Spleen (tissue), 11 donors: ENCODE data around the gene TOP3A. TPM values are rescaled to one million over a fixed set of nuclear protein-coding genes. Genes with fewer than 3 reads are reported as not detected.
A peak's percentile ranks its signal among the peaks of the same experiment; 100 is the strongest.

ENCODE experiments used
- DNase-seq: peaks from one replicate; pipeline ENCODE4 v3.0.0-alpha.2; 2020
- H3K27ac ChIP-seq, 8 donors: fragments of 200-600 bp; sonication (generic) in 7 of 8; 1 replicate in 4 of 8; 2 replicates in 4 of 8; pipeline versions ENCODE4 v1.5.0 to v1.8.0; 2016 to 2021; ENCODE audit warnings: inconsistent platforms in 4 of 8, mild to moderate bottlenecking in 4 of 8, moderate library complexity in 1 of 8
- H3K27me3 ChIP-seq, 7 donors: fragments of 200-600 bp; sonication (generic) in 6 of 7; replicated peaks in 1 of 7; 1 replicate in 4 of 7; 2 replicates in 3 of 7; pipeline versions ENCODE4 v1.5.0 to v1.8.0; 2016 to 2021; ENCODE audit warnings: inconsistent platforms in 3 of 7, mild to moderate bottlenecking in 1 of 7
- H3K36me3 ChIP-seq, 6 donors: fragments of 200-600 bp; sonication (generic) in 5 of 6; 1 replicate in 4 of 6; 2 replicates in 2 of 6; pipeline versions ENCODE4 v1.5.0 to v1.8.0; 2016 to 2021; ENCODE audit warnings: inconsistent platforms in 2 of 6
- H3K4me1 ChIP-seq, 6 donors: fragments of 200-600 bp; sonication (generic) in 5 of 6; 1 replicate in 3 of 6; 2 replicates in 3 of 6; pipeline versions ENCODE4 v1.5.0 to v1.8.0; 2016 to 2021; ENCODE audit warnings: inconsistent platforms in 3 of 6
- H3K4me3 ChIP-seq, 8 donors: fragments of 200-600 bp; sonication (generic) in 7 of 8; 1 replicate in 4 of 8; 2 replicates in 4 of 8; pipeline versions ENCODE4 v1.5.0 to v1.8.0; 2016 to 2021; ENCODE audit warnings: inconsistent platforms in 4 of 8, mild to moderate bottlenecking in 4 of 8, moderate library complexity in 2 of 8
- H3K9me3 ChIP-seq, 8 donors: fragments of 200-600 bp; sonication (generic) in 7 of 8; 1 replicate in 4 of 8; 2 replicates in 4 of 8; pipeline versions ENCODE4 v1.5.0 to v1.8.0; 2016 to 2021; ENCODE audit warnings: inconsistent platforms in 4 of 8
- POLR2A ChIP-seq, 3 donors: fragments of 450-650 bp; IDR thresholded peaks; one replicate each; pipeline ENCODE4 v1.5.1; 2017; ENCODE audit warnings: antibody characterized with exemption in 3 of 3, mild to moderate bottlenecking in 1 of 3
- POLR2AphosphoS5 ChIP-seq, 3 donors: sonication (generic); formaldehyde crosslinking; IDR thresholded peaks; one replicate each; pipeline ENCODE4 v1.5.1; 2017; ENCODE audit warnings: antibody characterized with exemption in 3 of 3
- WGBS, 5 donors: extraction: QIAGEN DNeasy Blood & Tissue Kit in 3 of 5; methylation state at CpG; one replicate each; pipeline versions ENCODE4 v1.1.5 to v1.1.7; 2013 to 2018; 5-methylcytosine and 5-hydroxymethylcytosine counted together
- intact Hi-C: fragments of 100-400 bp; cut with DNase I; formaldehyde crosslinking; loops from one replicate; pipeline ENCODE4 v1.15.0; 2023; ENCODE audit warnings: low total_unique reads
- polyA plus RNA-seq, 3 donors: library from polyadenylated mRNA; stranded (reverse); fragments of 200-250 nt; gene quantifications; one replicate each; pipeline ENCODE4 v1.2.1, GENCODE V29; 2013
- total RNA-seq, 7 donors: library from RNA; depleted of rRNA in 3 of 7; stranded (reverse); fragments of >200 nt in 3 of 7; fragmentation: NEBNext Ultra II Directional in 4 of 7; extraction: Animal tissue kit (Norgen Biotek cat#: 25700) in 4 of 7; gene quantifications; one replicate each; pipeline versions ENCODE4 v1.1.0 to v1.2.1, GENCODE V29; 2016 to 2021
- TF ChIP-seq, protein P1 (sequence below), 11 experiments: fragments of 200-600 bp in 7 of 11; fragments of 450-650 bp in 4 of 11; sonication (generic) in 4 of 11; IDR thresholded peaks in 8 of 11; conservative IDR thresholded peaks in 3 of 11; 1 replicate in 7 of 11; 2 replicates in 4 of 11; pipeline versions ENCODE4 v1.4.0 to v1.8.0; 2016 to 2021; ENCODE audit warnings: antibody characterized with exemption in 11 of 11, inconsistent platforms in 4 of 11, mild to moderate bottlenecking in 1 of 11
- donor health status: healthy with polysubstance abuse.
- donor health status: DM: no; HTN: no; CAD: no; lungs with moderate emphysema.
- donor health status: DM: no; HTN: no; CAD: no.
- donor health status: Bipolar disorder and iron deficiency.
- donor health status: healthy.
- donor health status: DM: no; HTN: no; CAD: no.
- donor health status: DM: yes; HTN: yes; CAD: no.

Gene TOP3A
- total and polyA plus RNA-seq, 10 donors = 9.8 to 60.1 (median 43.9) TPM

DNA sequence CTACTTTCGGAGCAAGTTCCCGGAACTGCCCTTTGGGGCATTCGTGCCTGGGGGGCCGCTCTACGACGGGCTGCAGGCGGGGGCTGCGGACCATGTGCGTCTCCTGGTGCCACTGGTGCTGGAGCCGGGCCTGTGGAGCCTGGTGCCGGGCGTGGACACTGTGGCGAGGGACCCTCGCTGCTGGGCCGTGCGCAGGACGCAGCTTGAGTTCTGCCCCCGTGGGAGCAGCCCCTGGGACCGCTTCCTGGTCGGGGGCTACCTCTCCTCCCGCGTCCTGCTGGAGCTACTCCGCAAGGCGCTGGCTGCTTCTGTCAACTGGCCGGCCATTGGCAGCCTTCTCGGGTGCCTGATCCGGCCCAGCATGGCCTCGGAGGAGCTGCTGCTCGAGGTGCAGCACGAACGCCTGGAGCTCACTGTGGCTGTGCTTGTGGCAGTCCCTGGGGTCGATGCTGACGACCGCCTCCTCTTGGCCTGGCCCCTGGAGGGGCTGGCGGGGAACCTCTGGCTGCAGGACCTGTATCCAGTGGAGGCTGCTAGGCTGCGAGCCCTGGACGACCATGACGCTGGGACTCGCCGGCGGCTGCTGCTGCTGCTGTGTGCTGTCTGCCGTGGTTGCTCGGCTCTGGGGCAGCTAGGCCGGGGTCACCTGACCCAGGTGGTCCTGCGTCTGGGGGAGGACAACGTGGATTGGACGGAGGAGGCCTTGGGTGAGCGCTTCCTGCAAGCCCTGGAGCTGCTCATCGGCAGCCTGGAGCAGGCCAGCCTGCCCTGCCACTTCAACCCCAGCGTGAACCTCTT is 50.7 kb downstream of the TOP3A start:
- intact Hi-C loops = no loop called here
- Histone ChIP-seq H3K27ac (no peak overlapping the region), H3K4me1 (peaks cover 18 to 48% (median 33%) of the 10 kb centered on the region in 6 donors), H3K36me3 (peaks cover 0 to 36% (median 29%) of the 10 kb centered on the region in 6 donors), H3K4me3 (no peak overlapping the region), H3K9me3 (no peaks in the 10 kb centered on the region), H3K27me3 (no peaks in the 10 kb centered on the region)
- TF ChIP-seq, protein P1, sequence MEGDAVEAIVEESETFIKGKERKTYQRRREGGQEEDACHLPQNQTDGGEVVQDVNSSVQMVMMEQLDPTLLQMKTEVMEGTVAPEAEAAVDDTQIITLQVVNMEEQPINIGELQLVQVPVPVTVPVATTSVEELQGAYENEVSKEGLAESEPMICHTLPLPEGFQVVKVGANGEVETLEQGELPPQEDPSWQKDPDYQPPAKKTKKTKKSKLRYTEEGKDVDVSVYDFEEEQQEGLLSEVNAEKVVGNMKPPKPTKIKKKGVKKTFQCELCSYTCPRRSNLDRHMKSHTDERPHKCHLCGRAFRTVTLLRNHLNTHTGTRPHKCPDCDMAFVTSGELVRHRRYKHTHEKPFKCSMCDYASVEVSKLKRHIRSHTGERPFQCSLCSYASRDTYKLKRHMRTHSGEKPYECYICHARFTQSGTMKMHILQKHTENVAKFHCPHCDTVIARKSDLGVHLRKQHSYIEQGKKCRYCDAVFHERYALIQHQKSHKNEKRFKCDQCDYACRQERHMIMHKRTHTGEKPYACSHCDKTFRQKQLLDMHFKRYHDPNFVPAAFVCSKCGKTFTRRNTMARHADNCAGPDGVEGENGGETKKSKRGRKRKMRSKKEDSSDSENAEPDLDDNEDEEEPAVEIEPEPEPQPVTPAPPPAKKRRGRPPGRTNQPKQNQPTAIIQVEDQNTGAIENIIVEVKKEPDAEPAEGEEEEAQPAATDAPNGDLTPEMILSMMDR (IDR thresholded peaks at IDR 0.05 in 8 of 11, conservative IDR thresholded peaks at IDR 0.05 in 3 of 11) = no peak
- no peak for TF ChIP-seq POLR2A (IDR thresholded peaks at IDR 0.05)
- no peak for TF ChIP-seq POLR2AphosphoS5 (IDR thresholded peaks at IDR 0.05)
- WGBS, 5 donors = 92 to 96% (median 95%) methylated on average over 16 to 50 of the region's 50 CpGs
- DNase-seq = no peak

- Histone ChIP-seq H3K4me1 (peaks cover 21 to 48% (median 39%) of the 10 kb centered on the region in 6 donors), H3K9me3 (no peaks in the 10 kb centered on the region), H3K36me3 (peaks cover 0 to 36% (median 29%) of the 10 kb centered on the region in 6 donors), H3K27ac (peak overlapping the region in 4 of 8 donors; percentile 7 to 98 (median 36)), H3K4me3 (peak overlapping the region in 1 of 8 donors; percentile 12), H3K27me3 (no peaks in the 10 kb centered on the region)
- intact Hi-C loops = no loop called here
- 75 to 88% (median 77%) methylated on average over 9 to 12 of the region's 12 CpGs for WGBS, 5 donors
- TF ChIP-seq POLR2A (IDR thresholded peaks at IDR 0.05) (no peak), POLR2AphosphoS5 (IDR thresholded peaks at IDR 0.05) (peak in 2 of 3 donors; percentile 48 to 58)
- peak; percentile 88 for DNase-seq
These were observed 52.2 kb downstream of the TOP3A start for GRCh38 chr17:18262641-18263040.

DNA sequence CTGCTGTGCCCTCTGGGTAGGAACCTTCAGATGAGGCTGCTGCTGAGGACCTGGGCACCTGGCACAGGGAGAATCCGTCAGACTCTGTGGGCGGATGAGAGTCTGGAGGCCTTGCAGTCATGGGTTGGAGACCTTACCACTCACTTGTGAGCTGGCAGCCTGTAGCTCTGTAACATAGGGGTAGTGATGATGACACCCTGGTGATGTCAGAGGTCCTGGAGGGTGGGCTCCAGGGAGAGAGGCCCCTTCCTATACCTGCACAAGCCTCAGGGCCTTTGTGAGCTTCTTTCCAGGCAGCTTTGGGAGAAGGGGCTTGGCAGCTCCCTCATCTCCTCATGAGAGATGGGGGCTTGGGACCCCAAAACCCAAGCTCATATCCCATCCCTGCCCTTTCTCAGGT is 52.7 kb downstream of the TOP3A start:
- H3K27me3 ChIP-seq = no peaks in the 10 kb centered on the region
- DNase-seq = no peak
- WGBS, 5 donors = 91 to 100% (median 94%) methylated on average over 2 of the region's 2 CpGs
- H3K4me3 ChIP-seq = peak overlapping the region in 1 of 8 donors; percentile 81
- peaks cover 27 to 53% (median 45%) of the 10 kb centered on the region in 6 donors for H3K4me1 ChIP-seq
- intact Hi-C loops = no loop called here
- H3K36me3 ChIP-seq = peaks cover 0 to 36% (median 29%) of the 10 kb centered on the region in 6 donors
- no peaks in the 10 kb centered on the region for H3K9me3 ChIP-seq
- H3K27ac ChIP-seq = peak overlapping the region in 5 of 8 donors; percentile 44 to 98 (median 93)
- TF ChIP-seq POLR2AphosphoS5 (IDR thresholded peaks at IDR 0.05) (no peak), POLR2A (IDR thresholded peaks at IDR 0.05) (no peak)
- TF ChIP-seq, protein P1 (IDR thresholded peaks at IDR 0.05 in 8 of 11, conservative IDR thresholded peaks at IDR 0.05 in 3 of 11) = no peak

GRCh38 chr17:18261659-18262058 is 53.1 kb downstream of the TOP3A start:
- Histone ChIP-seq H3K4me3 (peak overlapping the region in 7 of 8 donors; percentile 44 to 100 (median 81)), H3K27ac (peak overlapping the region in 6 of 8 donors; percentile 90 to 98 (median 92)), H3K36me3 (peaks cover 0 to 38% (median 29%) of the 10 kb centered on the region in 6 donors), H3K9me3 (no peaks in the 10 kb centered on the region), H3K4me1 (peaks cover 31 to 58% (median 49%) of the 10 kb centered on the region in 6 donors), H3K27me3 (no peaks in the 10 kb centered on the region)
- WGBS, 5 donors = 88 to 95% (median 91%) methylated on average over 3 of the region's 3 CpGs
- intact Hi-C loops = no loop called here
- TF ChIP-seq POLR2AphosphoS5 (IDR thresholded peaks at IDR 0.05) = no peak
- TF ChIP-seq, protein P1 (IDR thresholded peaks at IDR 0.05 in 8 of 11, conservative IDR thresholded peaks at IDR 0.05 in 3 of 11) = no peak
- TF ChIP-seq POLR2A (IDR thresholded peaks at IDR 0.05) = no peak
- DNase-seq = no peak
